H9 (cell line): ENCODE results near the gene CPT2. TPM values are rescaled to one million over a fixed set of nuclear protein-coding genes. Genes with fewer than 3 reads are reported as not detected.
A peak's percentile ranks its signal among the peaks of the same experiment; 100 is the strongest.

Experiments used
- DNase-seq: peaks from one replicate; pipeline ENCODE4 v3.0.0-alpha.2; 2017
- H2AFZ ChIP-seq: one replicate; pipeline ENCODE4 v1.6.1; 2013; ENCODE audit warnings: mild to moderate bottlenecking, low read length, control low read depth, moderate library complexity
- H2AK5ac ChIP-seq: 2 replicates; pipeline ENCODE4 v1.6.1; 2013; ENCODE audit warnings: low read length, control low read depth, mixed read lengths; ENCODE audit not compliant: insufficient read length
- H2BK120ac ChIP-seq: one replicate; pipeline ENCODE4 v1.6.1; 2013; ENCODE audit warnings: low read depth, mild to moderate bottlenecking, low read length, control low read depth, inconsistent platforms; ENCODE audit not compliant: poor library complexity, severe bottlenecking
- H2BK12ac ChIP-seq: 2 replicates; pipeline ENCODE4 v1.6.1; 2013; ENCODE audit warnings: low read length, control low read depth, mixed read lengths, low read depth; ENCODE audit not compliant: insufficient read length
- H2BK15ac ChIP-seq: 2 replicates; pipeline ENCODE4 v1.6.1; 2013; ENCODE audit warnings: low read depth, low read length, control low read depth
- H2BK20ac ChIP-seq: one replicate; pipeline ENCODE4 v1.6.1; 2013; ENCODE audit warnings: low read depth, mild to moderate bottlenecking, low read length, control low read depth, inconsistent platforms; ENCODE audit not compliant: poor library complexity, severe bottlenecking
- H2BK5ac ChIP-seq: 2 replicates; pipeline ENCODE4 v1.6.1; 2013; ENCODE audit warnings: low read length, control low read depth, mixed read lengths; ENCODE audit not compliant: insufficient read length
- H3K14ac ChIP-seq: 2 replicates; pipeline ENCODE4 v1.6.1; 2013; ENCODE audit warnings: low read length, control low read depth; ENCODE audit not compliant: insufficient read depth
- H3K18ac ChIP-seq: 2 replicates; pipeline ENCODE4 v1.6.1; 2013; ENCODE audit warnings: low read depth, mild to moderate bottlenecking, mixed read lengths, low read length, control low read depth; ENCODE audit not compliant: insufficient read length
- H3K23ac ChIP-seq: 2 replicates; pipeline ENCODE4 v1.6.1; 2013; ENCODE audit warnings: low read length, control low read depth, mixed read lengths, low read depth; ENCODE audit not compliant: insufficient read length
- H3K23me2 ChIP-seq: 2 replicates; pipeline ENCODE4 v1.6.1; 2013; ENCODE audit warnings: low read depth, mild to moderate bottlenecking, mixed read lengths, low read length, control low read depth; ENCODE audit not compliant: insufficient read length, poor library complexity, severe bottlenecking
- H3K27ac ChIP-seq: 2 replicates; pipeline ENCODE4 v1.5.1; 2013; ENCODE audit warnings: low read length, control low read depth, mixed read lengths, low read depth; ENCODE audit not compliant: insufficient read length
- H3K27me3 ChIP-seq: 2 replicates; pipeline ENCODE4 v1.6.1; 2013; ENCODE audit warnings: low read length, control low read depth, inconsistent platforms; ENCODE audit not compliant: insufficient read depth
- H3K4ac ChIP-seq: 2 replicates; pipeline ENCODE4 v1.6.1; 2013; ENCODE audit warnings: low read depth, mild to moderate bottlenecking, control low read depth, inconsistent platforms, low read length, moderate library complexity
- H3K4me1 ChIP-seq: 2 replicates; pipeline ENCODE4 v1.6.1; 2013; ENCODE audit warnings: low read length, control low read depth, inconsistent platforms; ENCODE audit not compliant: insufficient read depth
- H3K4me2 ChIP-seq: 2 replicates; pipeline ENCODE4 v1.6.1; 2013; ENCODE audit warnings: low read length, control low read depth, mixed read lengths; ENCODE audit not compliant: insufficient read length, insufficient read depth
- H3K56ac ChIP-seq: 2 replicates; pipeline ENCODE4 v1.6.1; 2013; ENCODE audit warnings: low read depth, mild to moderate bottlenecking, mixed read lengths, low read length, control low read depth; ENCODE audit not compliant: insufficient read length
- H3K79me1 ChIP-seq: 2 replicates; pipeline ENCODE4 v1.6.1; 2013; ENCODE audit warnings: low read depth, mild to moderate bottlenecking, moderate library complexity, low read length, control low read depth, inconsistent platforms; ENCODE audit not compliant: insufficient read depth, poor library complexity, severe bottlenecking
- H3K79me2 ChIP-seq: 2 replicates; pipeline ENCODE4 v1.6.1; 2013; ENCODE audit warnings: low read length, control low read depth, inconsistent platforms; ENCODE audit not compliant: insufficient read depth
- H3K9ac ChIP-seq: 2 replicates; pipeline ENCODE4 v1.6.1; 2013; ENCODE audit warnings: low read length, control low read depth, mixed read lengths; ENCODE audit not compliant: insufficient read length; ENCODE audit errors: extremely low read depth
- H3K9me3 ChIP-seq: one replicate; pipeline ENCODE4 v1.6.1; 2013; ENCODE audit warnings: low read depth, low read length, inconsistent platforms; ENCODE audit not compliant: control insufficient read depth
- H3T11ph ChIP-seq: one replicate; pipeline ENCODE4 v1.6.1; 2013; ENCODE audit warnings: mild to moderate bottlenecking, low read length, control low read depth, inconsistent platforms
- H4K20me1 ChIP-seq: one replicate; pipeline ENCODE4 v1.6.1; 2013; ENCODE audit not compliant: control insufficient read depth, insufficient read length, insufficient read depth
- H4K5ac ChIP-seq: 2 replicates; pipeline ENCODE4 v1.6.1; 2013; ENCODE audit warnings: low read depth, mild to moderate bottlenecking, mixed read lengths, low read length, control low read depth; ENCODE audit not compliant: insufficient read length
- H4K8ac ChIP-seq: replicated peaks from 2 replicates; pipeline ENCODE4 v1.6.1; 2013; ENCODE audit warnings: low read length, control low read depth, mixed read lengths, low read depth; ENCODE audit not compliant: insufficient read length
- H4K91ac ChIP-seq: 2 replicates; pipeline ENCODE4 v1.6.1; 2013; ENCODE audit warnings: low read depth, mild to moderate bottlenecking, moderate library complexity, mixed read lengths, low read length, control low read depth; ENCODE audit not compliant: insufficient read length
- H3K27ac Mint-ChIP-seq, 3 experiments: 2 replicates in 2 of 3; 3 replicates in 1 of 3; pipeline ENCODE4 v1.8.0; 2020 to 2021; ENCODE audit warnings: mixed read lengths in 3 of 3, mild to moderate bottlenecking in 1 of 3, moderate library complexity in 1 of 3
- H3K27me3 Mint-ChIP-seq: 2 replicates; pipeline ENCODE4 v1.8.0; 2021; ENCODE audit warnings: low read depth, mild to moderate bottlenecking, moderate library complexity, mixed read lengths
- H3K36me3 Mint-ChIP-seq, 3 experiments: 2 replicates in 2 of 3; 3 replicates in 1 of 3; pipeline ENCODE4 v1.8.0; 2020 to 2021; ENCODE audit warnings: low read depth in 3 of 3, mixed read lengths in 3 of 3; ENCODE audit not compliant: insufficient read depth in 1 of 3
- H3K4me1 Mint-ChIP-seq, 2 experiments: 2 replicates each; pipeline ENCODE4 v1.8.0; 2020; ENCODE audit warnings: mixed read lengths in 2 of 2
- H3K4me3 Mint-ChIP-seq, 2 experiments: 2 replicates in 1 of 2; 3 replicates in 1 of 2; pipeline ENCODE4 v1.8.0; 2020 to 2021; ENCODE audit warnings: mild to moderate bottlenecking in 2 of 2, mixed read lengths in 2 of 2, moderate library complexity in 1 of 2
- H3K9me3 Mint-ChIP-seq, 2 experiments: 2 replicates in 1 of 2; 3 replicates in 1 of 2; pipeline ENCODE4 v1.8.0; 2020; ENCODE audit warnings: mild to moderate bottlenecking in 2 of 2, mixed read lengths in 2 of 2, moderate library complexity in 1 of 2
- WGBS: extraction: QIAGEN DNeasy Blood & Tissue Kit; methylation state at CpG from one replicate; pipeline ENCODE4 v1.1.7; 2013; ENCODE audit warnings: missing lambda C conversion rate, low lambda C conversion rate, mixed read lengths; ENCODE audit not compliant: insufficient read length; ENCODE audit errors: extremely low coverage; 5-methylcytosine and 5-hydroxymethylcytosine counted together
- total RNA-seq: library from RNA; stranded (reverse); gene quantifications from 2 replicates; pipeline ENCODE4 v1.2.1, GENCODE V29; 2021
- TF ChIP-seq, protein P1 (sequence below): fragments of 200-600 bp; sonication (generic); conservative IDR thresholded peaks from 3 replicates; pipeline ENCODE4 v1.8.0; 2021; ENCODE audit warnings: antibody characterized with exemption, mild to moderate bottlenecking

The CPT2 gene
- total RNA-seq, 1 experiment from 2014 or later: 33.2 TPM

DNA sequence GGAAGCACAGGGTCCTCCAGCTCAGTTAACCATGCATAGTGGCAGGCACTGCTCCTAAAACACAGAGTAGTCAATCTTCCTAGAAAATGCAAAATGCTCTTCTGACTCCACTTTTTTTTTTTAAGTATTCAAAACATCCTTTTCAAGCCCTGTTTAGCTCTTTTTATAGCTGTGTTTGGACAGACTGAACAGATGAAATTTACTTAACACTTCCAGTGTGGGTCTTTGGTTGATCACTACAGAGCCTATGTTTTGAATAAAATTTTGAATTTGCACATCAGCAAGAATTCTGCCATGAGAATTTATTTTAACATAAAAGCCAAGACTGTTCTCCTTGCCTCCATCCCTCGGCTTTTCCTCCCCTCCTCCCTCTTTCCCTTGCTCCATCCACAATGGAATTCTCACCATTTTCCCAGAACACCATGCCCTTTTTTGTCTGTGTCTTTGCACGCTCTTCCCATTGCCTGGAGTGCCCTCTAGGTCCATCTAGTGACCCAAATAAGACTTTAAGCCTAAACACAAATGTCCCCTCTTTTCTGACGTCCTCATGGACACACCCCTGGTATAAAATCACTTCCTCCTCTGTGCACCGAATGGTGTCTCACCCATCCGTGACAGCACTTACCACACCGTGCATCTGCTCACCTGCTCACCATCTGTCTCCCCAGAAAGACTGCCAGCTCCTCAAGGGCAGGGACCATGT, 24.0 kb upstream of the CPT2 start:
- H3K4me1 ChIP-seq: peaks cover 5% of the 10 kb centered on the region; the same call in 1 of the 2 replicates
- DNase-seq: no peak
- no peak overlapping the region for H2BK120ac ChIP-seq
- no peak overlapping the region for H2BK12ac ChIP-seq
- H2AK5ac ChIP-seq: no peak overlapping the region
- no peak overlapping the region for H3T11ph ChIP-seq
- H3K27me3 ChIP-seq: no peaks in the 10 kb centered on the region
- no peak overlapping the region for H4K8ac ChIP-seq
- no peak overlapping the region for H2BK15ac ChIP-seq
- H3K27me3 Mint-ChIP-seq: peaks cover 10% of the 10 kb centered on the region
- peak overlapping the region in 1 of 3 experiments; percentile 23; a peak in 4 of 7 replicates for H3K27ac Mint-ChIP-seq
- H3K18ac ChIP-seq: no peak overlapping the region
- H4K20me1 ChIP-seq: no peaks in the 10 kb centered on the region
- H3K36me3 Mint-ChIP-seq: no peaks in the 10 kb centered on the region
- TF ChIP-seq, protein P1, sequence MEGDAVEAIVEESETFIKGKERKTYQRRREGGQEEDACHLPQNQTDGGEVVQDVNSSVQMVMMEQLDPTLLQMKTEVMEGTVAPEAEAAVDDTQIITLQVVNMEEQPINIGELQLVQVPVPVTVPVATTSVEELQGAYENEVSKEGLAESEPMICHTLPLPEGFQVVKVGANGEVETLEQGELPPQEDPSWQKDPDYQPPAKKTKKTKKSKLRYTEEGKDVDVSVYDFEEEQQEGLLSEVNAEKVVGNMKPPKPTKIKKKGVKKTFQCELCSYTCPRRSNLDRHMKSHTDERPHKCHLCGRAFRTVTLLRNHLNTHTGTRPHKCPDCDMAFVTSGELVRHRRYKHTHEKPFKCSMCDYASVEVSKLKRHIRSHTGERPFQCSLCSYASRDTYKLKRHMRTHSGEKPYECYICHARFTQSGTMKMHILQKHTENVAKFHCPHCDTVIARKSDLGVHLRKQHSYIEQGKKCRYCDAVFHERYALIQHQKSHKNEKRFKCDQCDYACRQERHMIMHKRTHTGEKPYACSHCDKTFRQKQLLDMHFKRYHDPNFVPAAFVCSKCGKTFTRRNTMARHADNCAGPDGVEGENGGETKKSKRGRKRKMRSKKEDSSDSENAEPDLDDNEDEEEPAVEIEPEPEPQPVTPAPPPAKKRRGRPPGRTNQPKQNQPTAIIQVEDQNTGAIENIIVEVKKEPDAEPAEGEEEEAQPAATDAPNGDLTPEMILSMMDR: peak; percentile 37; the same call in 2 of the 3 replicates
- no peak overlapping the region for H3K4ac ChIP-seq
- H3K4me1 Mint-ChIP-seq: peaks cover 33 to 38% of the 10 kb centered on the region in 2 experiments
- no peaks in the 10 kb centered on the region for H3K23me2 ChIP-seq
- H3K79me1 ChIP-seq: no peaks in the 10 kb centered on the region
- no peak overlapping the region for H3K56ac ChIP-seq
- H3K9me3 ChIP-seq: no peaks in the 10 kb centered on the region
- no peak overlapping the region for H2BK20ac ChIP-seq
- H3K27ac ChIP-seq: no peak overlapping the region
- no peaks in the 10 kb centered on the region for H3K79me2 ChIP-seq
- no peak overlapping the region for H3K9ac ChIP-seq
- no peak overlapping the region for H2AFZ ChIP-seq
- H4K5ac ChIP-seq: no peak overlapping the region
- no peak overlapping the region for H3K14ac ChIP-seq
- peaks cover 0 to 3% of the 10 kb centered on the region in 2 experiments; a peak in 1 of 5 replicates for H3K9me3 Mint-ChIP-seq
- no peak overlapping the region for H4K91ac ChIP-seq
- no peak overlapping the region for H3K4me3 Mint-ChIP-seq
- no peak overlapping the region for H3K23ac ChIP-seq
- no peak overlapping the region for H3K4me2 ChIP-seq
- H2BK5ac ChIP-seq: no peak overlapping the region
- WGBS: no CpG with 5 or more reads among the region's 6 CpGs
